OCI-LY1 (cell line): ENCODE measurements around the gene PKMYT1.

Experiments
- H2AFZ ChIP-seq: fragments of 200-600 bp; sonication (generic), shearing (Covaris generic); 2 replicates; pipeline ENCODE4 v1.6.0; 2014; ENCODE audit warnings: antibody characterized with exemption, mild to moderate bottlenecking, low read length
- H3F3A ChIP-seq: fragments of 200-600 bp; sonication (generic), shearing (Covaris generic); 2 replicates; pipeline ENCODE4 v1.6.0; 2014; ENCODE audit warnings: mild to moderate bottlenecking, antibody characterized with exemption, low read length, moderate library complexity; ENCODE audit not compliant: insufficient read depth
- H3K27ac ChIP-seq: fragments of 200-600 bp; sonication (generic); 2 replicates; pipeline ENCODE4 v1.5.1; 2014; ENCODE audit warnings: low read length, mixed run types, mild to moderate bottlenecking, low read depth; ENCODE audit not compliant: poor library complexity, severe bottlenecking
- H3K27me3 ChIP-seq: fragments of 200-600 bp; sonication (generic); 2 replicates; pipeline ENCODE4 v1.6.0; 2014; ENCODE audit warnings: antibody characterized with exemption, mild to moderate bottlenecking, low read length, moderate library complexity; ENCODE audit not compliant: insufficient read depth
- H3K36me3 ChIP-seq: fragments of 200-600 bp; sonication (generic); 2 replicates; pipeline ENCODE4 v1.6.1; 2014; ENCODE audit warnings: mild to moderate bottlenecking, antibody characterized with exemption, low read length, moderate library complexity, mixed read lengths; ENCODE audit not compliant: insufficient read depth
- H3K4me1 ChIP-seq: fragments of 200-600 bp; sonication (generic); 2 replicates; pipeline ENCODE4 v1.5.1; 2014; ENCODE audit warnings: mild to moderate bottlenecking, low read length, moderate library complexity; ENCODE audit not compliant: insufficient read depth, severe bottlenecking
- H3K4me2 ChIP-seq: fragments of 200-600 bp; sonication (generic), shearing (Covaris generic); 2 replicates; pipeline ENCODE4 v1.6.1; 2014; ENCODE audit warnings: low read length
- H3K4me3 ChIP-seq: fragments of 200-600 bp; sonication (generic); 2 replicates; pipeline ENCODE4 v1.5.1; 2014; ENCODE audit warnings: low read length, low read depth, mild to moderate bottlenecking, mixed read lengths; ENCODE audit not compliant: poor library complexity, severe bottlenecking
- H3K79me2 ChIP-seq: fragments of 200-600 bp; shearing (Covaris generic); 2 replicates; pipeline ENCODE4 v1.6.1; 2016; ENCODE audit warnings: mixed run types, low read length, mixed read lengths; ENCODE audit not compliant: insufficient read depth
- H3K9ac ChIP-seq: fragments of 200-600 bp; sonication (generic), shearing (Covaris generic); 2 replicates; pipeline ENCODE4 v1.6.1; 2014; ENCODE audit warnings: mild to moderate bottlenecking, low read length, mixed read lengths
- H3K9me2 ChIP-seq: fragments of 200-600 bp; sonication (generic), shearing (Covaris generic); 2 replicates; pipeline ENCODE4 v1.6.1; 2014; ENCODE audit warnings: low read depth, mild to moderate bottlenecking, low read length, mixed read lengths
- H3K9me3 ChIP-seq: fragments of 200-600 bp; shearing (Covaris generic); 2 replicates; pipeline ENCODE4 v1.6.1; 2014; ENCODE audit warnings: low read length, mixed read lengths
- H4K20me1 ChIP-seq: fragments of 200-600 bp; sonication (generic), shearing (Covaris generic); 2 replicates; pipeline ENCODE4 v1.6.0; 2016; ENCODE audit warnings: mild to moderate bottlenecking, low read length; ENCODE audit not compliant: insufficient read depth
- EZH2 ChIP-seq: fragments of 200-600 bp; sonication (generic), shearing (Covaris generic); IDR thresholded peaks from 2 replicates; pipeline ENCODE4 v1.8.0; 2017; ENCODE audit warnings: borderline replicate concordance, mixed run types, mild to moderate bottlenecking, antibody characterized with exemption, low read length, moderate library complexity, mixed read lengths
- TF ChIP-seq, protein P1 (sequence below): fragments of 200-600 bp; sonication (generic), shearing (Covaris generic); IDR thresholded peaks from 2 replicates; pipeline ENCODE4 v1.5.1; 2017; ENCODE audit warnings: mild to moderate bottlenecking, antibody characterized with exemption, low read length, moderate library complexity, mixed read lengths

PKMYT1 gene

DNA sequence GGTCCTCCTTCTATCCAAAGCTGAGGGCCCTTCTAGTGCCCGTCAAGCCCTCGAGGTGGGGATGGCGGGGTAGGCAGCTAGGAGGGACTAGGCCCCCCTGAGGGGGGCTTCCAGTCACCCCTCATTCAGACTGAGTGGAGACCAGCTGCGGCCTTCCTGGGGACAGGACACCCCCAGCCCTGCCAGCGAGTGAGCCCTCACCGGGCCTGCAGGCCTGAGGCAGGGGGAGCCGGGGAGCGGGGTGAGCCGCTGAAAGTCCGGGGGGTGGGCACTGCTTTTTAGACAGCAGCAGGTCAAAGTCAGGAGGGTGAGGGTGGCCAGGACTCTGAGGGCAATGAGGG lies 24.8 kb downstream of the PKMYT1 start:
- no peak overlapping the region for H3K4me3 ChIP-seq

DNA sequence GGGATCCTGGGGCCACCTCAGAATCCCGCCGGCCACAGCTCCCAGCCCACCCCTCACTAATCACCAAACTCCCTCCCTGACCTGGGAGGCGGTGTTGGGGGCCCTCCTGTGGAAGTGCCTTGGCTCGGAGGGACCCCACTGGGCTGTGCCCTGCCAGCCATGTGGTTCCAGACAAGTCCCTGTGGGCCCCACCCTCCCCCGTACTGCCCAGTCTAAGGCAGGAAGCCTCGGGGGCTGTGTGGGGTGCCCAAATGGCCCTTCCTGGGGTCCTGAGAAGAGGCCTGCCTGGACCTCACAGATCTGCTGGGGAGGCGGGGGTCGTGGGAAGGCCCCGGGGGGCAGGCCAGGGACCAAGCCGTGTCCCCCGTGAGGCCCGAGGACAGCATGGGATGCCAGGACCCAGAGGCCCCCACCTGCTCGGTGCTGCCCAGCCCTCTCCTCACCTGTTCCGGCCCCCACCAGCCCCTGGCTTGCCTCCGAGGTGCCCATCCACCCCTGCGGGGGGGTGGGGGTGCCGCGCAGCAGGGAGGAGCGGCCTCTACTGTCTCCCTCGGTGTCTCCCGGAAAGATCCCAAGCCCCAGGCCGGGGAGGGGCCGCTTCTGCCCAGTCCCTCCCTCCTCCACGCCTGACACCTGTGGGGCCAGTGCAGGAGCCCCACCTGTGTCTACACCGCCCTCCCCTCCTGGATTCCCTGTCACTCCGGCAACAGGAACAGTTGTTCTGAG lies 25.4 kb downstream of the PKMYT1 start:
- no peaks in the 10 kb centered on the region for H3F3A ChIP-seq
- no peak overlapping the region for H3K4me3 ChIP-seq
- no peaks in the 10 kb centered on the region for H3K9me3 ChIP-seq
- no peaks in the 10 kb centered on the region for H3K79me2 ChIP-seq
- H2AFZ ChIP-seq: no peak overlapping the region
- no peak overlapping the region for H3K27ac ChIP-seq
- H3K9me2 ChIP-seq: no peaks in the 10 kb centered on the region
- no peak overlapping the region for H3K9ac ChIP-seq
- TF ChIP-seq, protein P1, sequence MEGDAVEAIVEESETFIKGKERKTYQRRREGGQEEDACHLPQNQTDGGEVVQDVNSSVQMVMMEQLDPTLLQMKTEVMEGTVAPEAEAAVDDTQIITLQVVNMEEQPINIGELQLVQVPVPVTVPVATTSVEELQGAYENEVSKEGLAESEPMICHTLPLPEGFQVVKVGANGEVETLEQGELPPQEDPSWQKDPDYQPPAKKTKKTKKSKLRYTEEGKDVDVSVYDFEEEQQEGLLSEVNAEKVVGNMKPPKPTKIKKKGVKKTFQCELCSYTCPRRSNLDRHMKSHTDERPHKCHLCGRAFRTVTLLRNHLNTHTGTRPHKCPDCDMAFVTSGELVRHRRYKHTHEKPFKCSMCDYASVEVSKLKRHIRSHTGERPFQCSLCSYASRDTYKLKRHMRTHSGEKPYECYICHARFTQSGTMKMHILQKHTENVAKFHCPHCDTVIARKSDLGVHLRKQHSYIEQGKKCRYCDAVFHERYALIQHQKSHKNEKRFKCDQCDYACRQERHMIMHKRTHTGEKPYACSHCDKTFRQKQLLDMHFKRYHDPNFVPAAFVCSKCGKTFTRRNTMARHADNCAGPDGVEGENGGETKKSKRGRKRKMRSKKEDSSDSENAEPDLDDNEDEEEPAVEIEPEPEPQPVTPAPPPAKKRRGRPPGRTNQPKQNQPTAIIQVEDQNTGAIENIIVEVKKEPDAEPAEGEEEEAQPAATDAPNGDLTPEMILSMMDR: no peak
- no peak for TF ChIP-seq EZH2
- H4K20me1 ChIP-seq: no peaks in the 10 kb centered on the region
- H3K4me1 ChIP-seq: peaks cover 16% of the 10 kb centered on the region
- H3K27me3 ChIP-seq: peaks cover 8% of the 10 kb centered on the region
- H3K36me3 ChIP-seq: no peaks in the 10 kb centered on the region
- no peak overlapping the region for H3K4me2 ChIP-seq

More for the DNA sequence above, 24.8 kb downstream of the PKMYT1 start:
- Histone ChIP-seq H3K4me2 (no peak overlapping the region), H3K27ac (no peak overlapping the region), H3F3A (no peaks in the 10 kb centered on the region), H3K9me3 (no peaks in the 10 kb centered on the region), H3K9ac (no peak overlapping the region), H3K79me2 (no peaks in the 10 kb centered on the region), H3K27me3 (peaks cover 8% of the 10 kb centered on the region), H3K36me3 (no peaks in the 10 kb centered on the region), H3K9me2 (no peaks in the 10 kb centered on the region), H4K20me1 (no peaks in the 10 kb centered on the region), H2AFZ (no peak overlapping the region), H3K4me1 (peaks cover 16% of the 10 kb centered on the region)
- TF ChIP-seq, protein P1: no peak
- no peak for TF ChIP-seq EZH2

DNA sequence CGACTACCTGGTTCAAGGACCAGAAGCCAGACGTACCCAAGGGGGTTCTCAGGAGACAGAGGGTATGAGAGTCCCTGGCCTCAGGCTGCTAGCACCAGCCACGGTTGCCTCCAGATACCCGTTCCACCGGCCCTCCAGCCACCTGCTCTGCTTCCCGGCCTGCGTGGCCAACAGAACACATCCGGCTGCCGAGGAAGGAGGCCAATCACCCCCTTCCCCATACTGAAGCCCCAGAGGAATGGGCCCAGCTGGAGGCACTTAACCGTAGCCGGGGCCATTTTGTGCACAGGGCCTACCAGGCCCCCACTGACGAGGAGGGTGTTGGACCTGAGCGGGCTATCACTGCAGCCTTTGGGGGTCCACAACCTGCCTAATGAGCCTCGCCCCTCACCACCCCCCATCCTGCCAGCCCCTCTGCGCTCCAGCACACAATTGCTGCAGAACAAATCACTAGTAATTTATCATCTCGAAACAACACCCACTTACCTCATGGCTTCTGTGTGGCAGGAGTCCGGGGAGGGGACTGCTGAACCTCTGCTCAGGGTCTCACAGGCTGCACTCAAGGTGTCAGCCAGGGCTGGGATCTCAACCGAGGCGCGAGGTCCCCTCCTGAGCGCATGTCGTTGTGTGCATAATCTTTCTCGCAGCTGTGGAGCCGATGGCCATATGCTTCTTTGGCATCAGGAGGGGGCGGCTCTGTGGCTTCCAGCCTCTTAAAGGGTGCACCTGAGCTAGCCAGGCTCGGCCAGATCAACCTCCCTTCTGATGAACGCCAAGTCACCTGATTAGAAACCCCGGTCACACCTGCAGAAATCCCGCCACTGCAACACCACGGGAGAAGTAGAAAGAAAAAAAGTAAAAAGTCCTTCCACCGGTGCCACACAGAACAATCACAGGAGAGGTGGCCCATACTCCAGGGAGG lies 26.3 kb downstream of the PKMYT1 start:
- H3K27ac ChIP-seq: no peak overlapping the region
- H3K9ac ChIP-seq: no peak overlapping the region
- H3K4me2 ChIP-seq: peak overlapping the region; percentile 9; the same call in 1 of the 2 replicates
- no peak overlapping the region for H2AFZ ChIP-seq
- H3K9me3 ChIP-seq: no peaks in the 10 kb centered on the region
- H3K27me3 ChIP-seq: peaks cover 8% of the 10 kb centered on the region
- no peaks in the 10 kb centered on the region for H3F3A ChIP-seq
- H3K79me2 ChIP-seq: no peaks in the 10 kb centered on the region
- no peaks in the 10 kb centered on the region for H4K20me1 ChIP-seq
- H3K36me3 ChIP-seq: no peaks in the 10 kb centered on the region
- TF ChIP-seq, protein P1: no peak
- TF ChIP-seq EZH2: no peak
- peaks cover 16% of the 10 kb centered on the region for H3K4me1 ChIP-seq
- no peak overlapping the region for H3K4me3 ChIP-seq
- no peaks in the 10 kb centered on the region for H3K9me2 ChIP-seq
